Kidney (tissue), 14 donors: ENCODE results near the gene CARD9. TPM values are rescaled to one million over a fixed set of nuclear protein-coding genes. Genes with fewer than 3 reads are reported as not detected.

Source experiments
- DNase-seq, 5 donors: peaks; one replicate each; pipeline ENCODE4 v3.0.0-alpha.2; 2013 to 2020
- FAIRE-seq: peaks from 2 replicates; lab custom pipeline; 2012; peaks lifted over from hg19 to GRCh38; lab: Jason Lieb, UNC
- H3K27ac ChIP-seq, 2 donors: one replicate each; pipeline ENCODE4 v1.7.0; 2013; ENCODE audit warnings: low read depth in 2 of 2, low read length in 2 of 2, inconsistent platforms in 1 of 2
- H3K27me3 ChIP-seq: one replicate; pipeline ENCODE4 v1.7.1; 2013; ENCODE audit warnings: low read length, inconsistent platforms; ENCODE audit not compliant: control insufficient read depth, insufficient read depth
- H3K36me3 ChIP-seq, 3 donors: one replicate each; pipeline versions ENCODE4 v1.7.0 to v1.7.1; 2013; ENCODE audit warnings: low read length in 3 of 3, control low read depth in 1 of 3, inconsistent platforms in 1 of 3; ENCODE audit not compliant: insufficient read depth in 3 of 3, control insufficient read depth in 2 of 3
- H3K4me1 ChIP-seq, 3 donors: one replicate each; pipeline versions ENCODE4 v1.7.0 to v1.7.1; 2013; ENCODE audit warnings: low read length in 3 of 3, inconsistent platforms in 1 of 3, low read depth in 1 of 3; ENCODE audit not compliant: control insufficient read depth in 2 of 3, insufficient read depth in 2 of 3
- H3K4me3 ChIP-seq, 3 donors: one replicate each; pipeline versions ENCODE4 v1.7.0 to v1.8.1; 2013; ENCODE audit warnings: low read length in 3 of 3, control low read depth in 1 of 3, inconsistent platforms in 1 of 3
- H3K9ac ChIP-seq, 3 donors: one replicate each; pipeline versions ENCODE4 v1.7.0 to v1.7.1; 2013; ENCODE audit warnings: low read length in 3 of 3, control low read depth in 1 of 3, inconsistent platforms in 1 of 3
- H3K9me3 ChIP-seq, 3 donors: one replicate each; pipeline versions ENCODE4 v1.7.0 to v1.7.1; 2013; ENCODE audit warnings: low read length in 3 of 3, control low read depth in 1 of 3, inconsistent platforms in 1 of 3; ENCODE audit not compliant: control insufficient read depth in 2 of 3, insufficient read depth in 1 of 3
- intact Hi-C: fragments of 100-400 bp; cut with DNase I; formaldehyde crosslinking; loops from one replicate; pipeline ENCODE4 v1.11.1; 2022
- polyA plus RNA-seq: library from polyadenylated mRNA; stranded (reverse); fragments of 350-450 nt; fragmentation: Illumina TruSeq; extraction: RNeasy Lipid Tissue Mini Kit (QIAGEN cat#74804); gene quantifications from one replicate; pipeline ENCODE4 v1.2.3, GENCODE V29; 2014; ENCODE audit warnings: low read depth, low replicate concordance; ENCODE audit not compliant: insufficient read depth
- total RNA-seq: library from RNA; stranded (reverse); fragmentation: NEBNext Ultra II Directional; extraction: Animal tissue kit (Norgen Biotek cat#: 25700); gene quantifications from one replicate; pipeline ENCODE4 v1.2.1, GENCODE V29; 2021
- TF ChIP-seq, protein P1 (sequence below): IDR thresholded peaks from 3 replicates; pipeline ENCODE4 v1.5.1; 2012; ENCODE audit warnings: mild to moderate bottlenecking, moderate library complexity, borderline replicate concordance; ENCODE audit not compliant: insufficient read depth; ENCODE audit errors: extremely low read depth
- donor health status: control.
- donor health status: control.
- donor health status: control.
- donor health status: control.
- donor health status: control.
- donor health status: DM: yes; HTN: yes; CAD: no.
- donor health status: Normal renal cell carcinoma (clear cell type).

CARD9 gene
- total and polyA plus RNA-seq, 2 donors from 2014 or later, result 1.5 to 7.0 TPM

DNA sequence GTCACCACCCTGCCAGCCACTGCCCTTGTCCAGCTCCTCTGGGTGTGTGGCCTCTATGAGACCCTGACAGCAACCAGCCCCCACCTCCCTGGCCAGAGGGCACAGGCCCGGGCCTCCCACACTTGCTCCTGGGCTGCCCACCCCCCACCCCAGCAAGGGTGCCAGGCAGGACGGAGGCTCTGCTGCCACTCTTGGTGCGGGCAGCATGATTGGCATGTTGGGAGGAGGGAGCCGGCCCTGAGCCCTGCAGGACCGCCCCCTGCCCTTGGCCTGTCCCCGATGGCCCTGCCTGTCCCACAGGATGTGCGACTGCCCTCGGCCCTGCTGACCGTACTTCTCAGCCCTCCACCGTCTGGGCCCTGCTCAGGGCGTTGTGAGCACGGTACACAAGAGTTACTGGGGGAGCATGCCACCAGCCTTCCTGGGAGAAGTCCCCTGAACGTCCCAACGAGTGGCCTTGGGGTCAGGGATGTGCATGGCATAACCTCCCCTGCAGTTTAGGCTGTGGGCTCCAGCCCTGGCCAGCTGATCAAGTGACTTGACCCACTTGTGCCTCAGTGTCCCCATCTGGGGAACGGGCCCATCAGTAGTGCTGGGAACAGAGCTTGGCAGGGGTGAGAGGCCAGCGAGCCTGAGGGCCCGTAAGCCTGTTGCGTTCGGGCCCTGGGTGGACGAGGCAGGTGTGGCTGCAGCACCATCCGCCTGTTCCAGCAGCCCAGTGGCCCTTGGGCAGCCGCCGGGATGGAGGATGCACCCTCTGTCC lies 30.2 kb downstream of the CARD9 start:
- Histone ChIP-seq H3K27ac (no peak overlapping the region), H3K9ac (peak overlapping the region in 1 of 3 donors; percentile 34), H3K9me3 (no peaks in the 10 kb centered on the region), H3K4me3 (peak overlapping the region in 2 of 3 donors; percentile 12 to 44), H3K4me1 (peaks cover 0 to 16% (median 0%) of the 10 kb centered on the region in 3 donors), H3K36me3 (no peaks in the 10 kb centered on the region), H3K27me3 (no peaks in the 10 kb centered on the region)
- TF ChIP-seq, protein P1, sequence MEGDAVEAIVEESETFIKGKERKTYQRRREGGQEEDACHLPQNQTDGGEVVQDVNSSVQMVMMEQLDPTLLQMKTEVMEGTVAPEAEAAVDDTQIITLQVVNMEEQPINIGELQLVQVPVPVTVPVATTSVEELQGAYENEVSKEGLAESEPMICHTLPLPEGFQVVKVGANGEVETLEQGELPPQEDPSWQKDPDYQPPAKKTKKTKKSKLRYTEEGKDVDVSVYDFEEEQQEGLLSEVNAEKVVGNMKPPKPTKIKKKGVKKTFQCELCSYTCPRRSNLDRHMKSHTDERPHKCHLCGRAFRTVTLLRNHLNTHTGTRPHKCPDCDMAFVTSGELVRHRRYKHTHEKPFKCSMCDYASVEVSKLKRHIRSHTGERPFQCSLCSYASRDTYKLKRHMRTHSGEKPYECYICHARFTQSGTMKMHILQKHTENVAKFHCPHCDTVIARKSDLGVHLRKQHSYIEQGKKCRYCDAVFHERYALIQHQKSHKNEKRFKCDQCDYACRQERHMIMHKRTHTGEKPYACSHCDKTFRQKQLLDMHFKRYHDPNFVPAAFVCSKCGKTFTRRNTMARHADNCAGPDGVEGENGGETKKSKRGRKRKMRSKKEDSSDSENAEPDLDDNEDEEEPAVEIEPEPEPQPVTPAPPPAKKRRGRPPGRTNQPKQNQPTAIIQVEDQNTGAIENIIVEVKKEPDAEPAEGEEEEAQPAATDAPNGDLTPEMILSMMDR, result no peak
- intact Hi-C loops, result no loop called here
- FAIRE-seq (no peak), DNase-seq (no peak)

DNA sequence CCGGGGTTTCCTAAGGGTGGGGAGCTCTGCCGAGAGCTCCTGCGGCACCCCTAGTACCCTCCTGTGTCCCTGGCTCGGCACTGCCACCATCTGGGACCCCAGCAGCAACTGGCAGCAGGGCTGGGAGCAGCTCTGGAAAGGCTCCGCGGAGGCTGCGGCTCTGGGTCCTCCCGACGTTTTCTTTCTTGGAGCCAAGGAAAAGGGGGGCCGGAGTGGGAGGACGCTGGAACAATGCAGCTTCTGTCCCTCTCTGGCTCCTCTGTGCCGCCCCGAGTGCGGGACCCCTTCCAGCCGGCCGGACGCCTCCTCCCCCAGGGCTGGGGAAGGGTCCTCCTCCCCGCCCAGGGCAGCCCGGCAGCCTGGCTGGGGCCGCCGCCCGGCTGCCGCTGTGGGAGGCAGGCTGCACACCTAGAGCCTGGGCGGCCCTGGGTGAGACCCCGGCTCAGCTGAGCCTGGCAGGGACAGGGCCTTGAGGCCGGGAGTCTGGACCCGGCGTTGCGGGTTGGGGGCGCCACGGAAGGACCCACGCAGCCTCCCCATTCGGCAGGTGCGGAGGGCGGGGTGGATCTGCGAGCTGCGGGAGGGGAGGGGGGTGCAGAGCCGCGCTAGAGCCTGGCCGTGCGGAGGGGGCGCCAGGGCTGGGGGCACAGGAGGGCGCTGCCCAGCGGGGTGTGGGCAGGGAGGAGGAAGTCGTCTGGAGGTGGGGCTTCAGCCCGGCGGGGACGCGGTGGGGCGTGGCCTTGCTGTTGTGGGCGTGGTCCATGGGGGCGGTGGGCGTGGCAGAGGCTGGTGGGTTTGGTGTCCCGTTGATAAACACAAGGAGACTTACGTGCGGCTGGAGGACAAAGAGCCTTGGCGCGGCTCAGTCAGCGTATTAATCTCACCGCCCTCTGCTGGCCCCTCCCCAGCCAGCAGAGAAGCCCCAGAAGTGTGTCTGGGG lies 31.0 kb downstream of the CARD9 start:
- Histone ChIP-seq H3K27me3 (no peaks in the 10 kb centered on the region), H3K9ac (peak overlapping the region in 1 of 3 donors; percentile 34), H3K4me3 (peak overlapping the region in 2 of 3 donors; percentile 12 to 44), H3K27ac (no peak overlapping the region), H3K36me3 (no peaks in the 10 kb centered on the region), H3K9me3 (no peaks in the 10 kb centered on the region), H3K4me1 (peaks cover 0 to 16% (median 0%) of the 10 kb centered on the region in 3 donors)
- DNase-seq, result peak; percentile 91 to 97 (median 91)
- no peak for FAIRE-seq
- intact Hi-C loops, result no loop called here
- TF ChIP-seq, protein P1, result no peak

DNA sequence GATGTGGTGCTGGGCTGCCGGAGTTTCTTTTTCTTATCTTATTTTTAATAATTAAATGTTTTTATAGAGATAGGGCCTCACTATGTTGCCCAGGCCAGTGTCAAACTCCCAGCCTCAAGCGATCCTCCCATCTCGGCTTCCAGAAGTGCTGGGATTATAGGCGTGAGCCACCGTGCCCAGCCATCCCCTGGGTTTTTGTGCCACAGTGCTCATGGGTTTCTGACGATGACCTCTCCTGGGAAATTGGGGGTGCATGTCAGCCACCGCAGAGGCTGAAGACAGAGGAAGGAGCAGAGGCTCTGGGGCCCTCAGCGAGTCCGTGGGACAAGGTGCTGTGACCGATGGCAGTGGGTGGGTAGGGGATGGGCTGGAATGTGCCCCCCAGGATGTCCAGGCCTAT lies 31.7 kb downstream of the CARD9 start:
- TF ChIP-seq, protein P1, result no peak
- Histone ChIP-seq H3K4me3 (no peak overlapping the region), H3K4me1 (peaks cover 0 to 16% (median 0%) of the 10 kb centered on the region in 3 donors), H3K27me3 (no peaks in the 10 kb centered on the region), H3K27ac (no peak overlapping the region), H3K36me3 (no peaks in the 10 kb centered on the region), H3K9ac (no peak overlapping the region), H3K9me3 (no peaks in the 10 kb centered on the region)
- intact Hi-C loops, result no loop called here
- FAIRE-seq (no peak), DNase-seq (no peak)
